ENCODE results near the gene NR1H2. TPM values are rescaled to one million over a fixed set of nuclear protein-coding genes. Genes with fewer than 3 reads are reported as not detected.

Gene NR1H2
- total RNA-seq, 1 experiment from 2014 or later, result 40.3 TPM

GRCh38 chr19:50406156-50406820 is 30.0 kb downstream of the NR1H2 start:
- Histone ChIP-seq H3K9ac (ENCODE audit: low read length) (no peak overlapping the region), H3K4me1 (ENCODE audit: control insufficient read depth in 1 of 2, insufficient read depth in 2 of 2, low read length in 2 of 2) (no peaks in the 10 kb centered on the region), H3K9me2 (ENCODE audit: insufficient read depth) (no peaks in the 10 kb centered on the region), H2AFZ (ENCODE audit: low read depth, low read length, poor library complexity, severe bottlenecking) (no peak overlapping the region), H3K27ac (ENCODE audit: low read depth, low read length) (no peak overlapping the region), H3K4me3 (replicated peaks in 1 of 2; ENCODE audit: low read depth in 1 of 2, low read length in 2 of 2) (no peak overlapping the region), H3K9me3 (ENCODE audit: control insufficient read depth in 1 of 2, insufficient read depth in 1 of 2, low read depth in 1 of 2, low read length in 2 of 2) (no peaks in the 10 kb centered on the region), H3K36me3 (ENCODE audit: control insufficient read depth in 1 of 2, insufficient read depth in 2 of 2, low read length in 2 of 2) (peaks cover 15 to 49% of the 10 kb centered on the region in 2 experiments; a peak in 3 of 4 replicates), H3K79me2 (ENCODE audit: insufficient read depth, low read length) (no peaks in the 10 kb centered on the region), H3K4me2 (ENCODE audit: low read length) (no peak overlapping the region), H3K27me3 (ENCODE audit: insufficient read depth, low read length) (no peaks in the 10 kb centered on the region), H4K20me1 (ENCODE audit: insufficient read depth) (no peaks in the 10 kb centered on the region)
- DNase-seq (ENCODE audit: low read depth, low spot score), result no peak
- TF ChIP-seq SRF (IDR thresholded peaks at IDR 0.05; ENCODE audit: low read depth), result no peak
- TF ChIP-seq SP1 (IDR thresholded peaks at IDR 0.05; ENCODE audit: low read depth), result no peak
- no peak for TF ChIP-seq JUND (IDR thresholded peaks at IDR 0.05)
- no peak for TF ChIP-seq EZH2 (IDR thresholded peaks at IDR 0.05)
- TF ChIP-seq ZBTB33 (IDR thresholded peaks at IDR 0.05; ENCODE audit: extremely low read depth, insufficient replicate concordance, low read length), result no peak
- TF ChIP-seq ZFX (IDR thresholded peaks at IDR 0.05), result no peak
- TF ChIP-seq ATF3 (IDR thresholded peaks at IDR 0.05), result no peak
- TF ChIP-seq POLR2A (IDR thresholded peaks at IDR 0.05; ENCODE audit: borderline replicate concordance, extremely low read depth, insufficient read depth, insufficient read length), result no peak
- TF ChIP-seq YY1 (IDR thresholded peaks at IDR 0.05; ENCODE audit: extremely low read depth, insufficient replicate concordance, low read depth, low read length), result no peak
- TF ChIP-seq EZH2phosphoT487 (IDR thresholded peaks at IDR 0.05; ENCODE audit: borderline replicate concordance), result no peak
- no TSS peak for BruUV-seq (replicated peaks)
- ATAC-seq, result peak; percentile 6; the same call in 1 of the 2 replicates
- ChIA-PET CTCF (no interaction called here), POLR2A (no interaction called here), RAD21 (ENCODE audit: low non-redundant PET in 1 of 2, low total read pairs in 2 of 2, uncharacterized antibody in 2 of 2, unreplicated experiment in 2 of 2) (no interaction called here)
- intact Hi-C loops (cut with micrococcal nuclease), result no loop called here
